DOHH2 (cell line): ENCODE results near the gene SLC9A8.

Source experiments
- H3F3A ChIP-seq: fragments of 200-600 bp; sonication (generic), shearing (Covaris generic); 2 replicates; pipeline ENCODE4 v1.6.0; 2016; ENCODE audit warnings: antibody characterized with exemption, mild to moderate bottlenecking; ENCODE audit not compliant: control insufficient read depth, insufficient read depth
- H3K27ac ChIP-seq: fragments of 200-600 bp; sonication (generic); 2 replicates; pipeline ENCODE4 v1.5.1; 2014; ENCODE audit warnings: low read depth, mild to moderate bottlenecking, low read length, moderate library complexity
- H3K27me3 ChIP-seq: fragments of 200-600 bp; sonication (generic); 2 replicates; pipeline ENCODE4 v1.6.1; 2014; ENCODE audit warnings: mild to moderate bottlenecking, low read length, mixed read lengths; ENCODE audit not compliant: control insufficient read depth
- H3K36me3 ChIP-seq: fragments of 200-600 bp; sonication (generic); 2 replicates; pipeline ENCODE4 v1.6.1; 2014; ENCODE audit warnings: mild to moderate bottlenecking, low read length, moderate library complexity, mixed read lengths; ENCODE audit not compliant: control insufficient read depth
- H3K4me1 ChIP-seq: fragments of 200-600 bp; sonication (generic); 2 replicates; pipeline ENCODE4 v1.6.1; 2014; ENCODE audit warnings: mild to moderate bottlenecking, low read length, mixed read lengths; ENCODE audit not compliant: control insufficient read depth
- H3K4me2 ChIP-seq: fragments of 200-600 bp; sonication (generic); 2 replicates; pipeline ENCODE4 v1.6.0; 2014; ENCODE audit warnings: mild to moderate bottlenecking, low read length, moderate library complexity
- H3K4me3 ChIP-seq: fragments of 200-600 bp; sonication (generic); 2 replicates; pipeline ENCODE4 v1.5.1; 2014; ENCODE audit warnings: mild to moderate bottlenecking, low read length, mixed read lengths
- H3K79me2 ChIP-seq: fragments of 200-600 bp; sonication (generic); 2 replicates; pipeline ENCODE4 v1.6.1; 2014; ENCODE audit warnings: mild to moderate bottlenecking, low read length, mixed read lengths; ENCODE audit not compliant: control insufficient read depth
- H3K9me2 ChIP-seq: fragments of 200-600 bp; sonication (generic); replicated peaks from 2 replicates; pipeline ENCODE4 v1.6.1; 2014; ENCODE audit warnings: mild to moderate bottlenecking, low read length, mixed read lengths; ENCODE audit not compliant: control insufficient read depth
- H3K9me3 ChIP-seq: fragments of 200-600 bp; sonication (generic); 2 replicates; pipeline ENCODE4 v1.6.1; 2014; ENCODE audit warnings: antibody characterized with exemption, low read length, mixed read lengths; ENCODE audit not compliant: control insufficient read depth, insufficient read depth
- H4K20me1 ChIP-seq: fragments of 200-600 bp; sonication (generic); 2 replicates; pipeline ENCODE4 v1.6.0; 2014; ENCODE audit warnings: low read depth, mild to moderate bottlenecking, antibody characterized with exemption, low read length, moderate library complexity; ENCODE audit not compliant: control insufficient read depth, insufficient read depth
- CTCF ChIP-seq: fragments of 200-600 bp; sonication (generic); IDR thresholded peaks from one replicate; pipeline ENCODE4 v1.5.1; 2014; ENCODE audit warnings: antibody characterized with exemption, mild to moderate bottlenecking, low read depth, low read length; ENCODE audit not compliant: poor library complexity, severe bottlenecking
- EZH2phosphoT487 ChIP-seq: fragments of 200-600 bp; sonication (generic); IDR thresholded peaks from 2 replicates; pipeline ENCODE4 v1.6.1; 2017; ENCODE audit warnings: borderline replicate concordance, mild to moderate bottlenecking, antibody characterized with exemption, low read length, moderate library complexity, mixed read lengths

Gene SLC9A8

GRCh38 chr20:49833483-49833882, 20.9 kb downstream of the SLC9A8 start:
- Histone ChIP-seq H3K27me3 (no peaks in the 10 kb centered on the region), H3F3A (peaks cover 15% of the 10 kb centered on the region), H3K4me2 (no peak overlapping the region), H3K36me3 (peaks cover 34% of the 10 kb centered on the region), H3K4me3 (no peak overlapping the region), H3K9me3 (no peaks in the 10 kb centered on the region), H3K79me2 (no peaks in the 10 kb centered on the region), H4K20me1 (no peaks in the 10 kb centered on the region), H3K9me2 (no peaks in the 10 kb centered on the region), H3K4me1 (peaks cover 20% of the 10 kb centered on the region), H3K27ac (no peak overlapping the region)
- no peak for TF ChIP-seq EZH2phosphoT487
- TF ChIP-seq CTCF = no peak

GRCh38 chr20:49835031-49835430, 22.4 kb downstream of the SLC9A8 start:
- no peaks in the 10 kb centered on the region for H3K9me3 ChIP-seq
- H3K79me2 ChIP-seq = no peaks in the 10 kb centered on the region
- no peaks in the 10 kb centered on the region for H3K27me3 ChIP-seq
- H4K20me1 ChIP-seq = no peaks in the 10 kb centered on the region
- no peak overlapping the region for H3K4me2 ChIP-seq
- no peak overlapping the region for H3K4me3 ChIP-seq
- peaks cover 20% of the 10 kb centered on the region for H3K4me1 ChIP-seq
- H3K27ac ChIP-seq = no peak overlapping the region
- no peak for TF ChIP-seq CTCF
- no peak for TF ChIP-seq EZH2phosphoT487
- no peaks in the 10 kb centered on the region for H3K9me2 ChIP-seq
- H3K36me3 ChIP-seq = peaks cover 30% of the 10 kb centered on the region
- H3F3A ChIP-seq = peaks cover 15% of the 10 kb centered on the region

GRCh38 chr20:49838546-49838945, 25.9 kb downstream of the SLC9A8 start:
- Histone ChIP-seq H3K36me3 (peaks cover 13% of the 10 kb centered on the region), H4K20me1 (no peaks in the 10 kb centered on the region), H3K9me3 (no peaks in the 10 kb centered on the region), H3K4me2 (no peak overlapping the region), H3K27ac (no peak overlapping the region), H3K4me3 (no peak overlapping the region), H3K79me2 (no peaks in the 10 kb centered on the region), H3F3A (peaks cover 5% of the 10 kb centered on the region; the same call in 1 of the 2 replicates), H3K9me2 (no peaks in the 10 kb centered on the region), H3K4me1 (no peaks in the 10 kb centered on the region), H3K27me3 (no peaks in the 10 kb centered on the region)
- TF ChIP-seq EZH2phosphoT487 = no peak
- TF ChIP-seq CTCF = no peak
